ENCODE data around the gene BCL11B. TPM values are rescaled to one million over a fixed set of nuclear protein-coding genes. Genes with fewer than 3 reads are reported as not detected.

BCL11B gene
- total and polyA plus RNA-seq, 12 donors: 0.03 to 1.9 (median 0.11) TPM; not detected in 2

DNA sequence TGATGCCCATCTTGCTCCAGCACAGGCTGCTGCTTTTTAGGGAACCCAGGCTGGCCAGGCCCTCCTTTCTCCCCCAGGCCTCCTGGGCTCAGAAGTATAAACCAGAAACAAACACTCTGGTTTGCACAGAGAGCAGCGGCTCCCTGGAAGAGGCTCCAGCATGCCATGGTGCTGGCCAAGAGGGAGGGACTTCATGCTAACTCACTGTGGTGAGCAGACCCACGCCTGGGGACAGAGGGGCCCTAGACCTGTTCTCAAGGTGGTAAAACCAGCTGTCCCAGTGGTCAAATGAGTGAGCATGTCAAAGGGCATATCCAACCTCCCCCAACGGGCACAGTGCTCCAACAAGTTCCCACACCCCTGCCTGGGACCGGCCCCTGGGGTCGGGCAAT lies 15.5 kb downstream of the BCL11B start:
- H3K4me1 ChIP-seq: no peaks in the 10 kb centered on the region
- no peak overlapping the region for H3K4me3 ChIP-seq
- DNase-seq: no peak
- WGBS, 2 donors: 80 to 85% methylated on average over 5 of the region's 5 CpGs
- H3K9me3 ChIP-seq: no peaks in the 10 kb centered on the region
- intact Hi-C loops (cut with DNase I): no loop called here
- peak overlapping the region in 1 of 10 donors; percentile 81 for H3K27ac ChIP-seq
- H3K27me3 ChIP-seq: peaks cover 0 to 99% (median 75%) of the 10 kb centered on the region in 7 donors
- H3K36me3 ChIP-seq: no peaks in the 10 kb centered on the region
- ATAC-seq: no peak
- TF ChIP-seq CTCF (IDR thresholded peaks at IDR 0.05): no peak

DNA sequence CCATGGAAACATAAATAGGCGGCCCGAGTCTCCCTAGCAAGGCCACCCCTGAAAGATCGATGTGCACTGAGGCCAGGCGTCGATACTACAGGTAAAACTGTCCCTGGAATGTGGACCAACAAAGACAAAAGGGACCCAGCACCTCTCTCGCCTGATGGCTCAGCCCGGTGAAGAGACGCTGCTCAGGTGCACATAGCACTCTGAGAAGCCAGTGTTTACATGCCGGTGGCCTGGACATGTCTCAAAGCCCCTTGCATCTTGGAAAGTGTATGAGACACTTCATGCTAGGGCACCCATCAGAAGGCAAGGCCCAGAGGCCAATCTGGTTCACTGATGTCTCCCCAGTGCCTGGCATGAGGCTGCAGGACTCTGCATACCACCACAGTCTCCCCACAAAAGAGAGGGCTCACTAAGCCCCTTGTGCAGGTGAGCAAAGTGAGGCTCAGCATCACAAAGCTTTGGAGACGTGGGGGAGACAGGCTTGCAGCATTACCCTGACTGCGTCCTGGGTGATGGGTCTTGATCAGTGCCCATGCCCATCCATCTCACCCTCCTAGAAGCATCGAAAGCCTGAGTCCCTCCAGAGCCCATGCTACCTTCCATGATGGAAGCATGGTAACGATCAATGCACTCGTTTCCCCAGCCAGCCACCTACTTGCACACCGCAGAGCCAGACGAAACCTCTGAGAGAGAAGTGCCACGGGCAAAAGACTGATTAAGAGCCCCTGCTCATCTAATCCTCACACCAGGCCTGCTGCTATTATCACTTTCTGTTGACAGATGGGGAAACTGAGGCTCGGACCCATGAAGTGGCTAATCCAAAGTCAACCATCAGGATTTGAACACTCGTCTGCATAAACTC lies 16.1 kb downstream of the BCL11B start:
- Histone ChIP-seq H3K27me3 (peaks cover 0 to 99% (median 75%) of the 10 kb centered on the region in 7 donors), H3K9me3 (no peaks in the 10 kb centered on the region), H3K27ac (peak overlapping the region in 1 of 10 donors; percentile 81), H3K36me3 (no peaks in the 10 kb centered on the region), H3K4me3 (no peak overlapping the region), H3K4me1 (no peaks in the 10 kb centered on the region)
- ATAC-seq: no peak
- TF ChIP-seq CTCF (IDR thresholded peaks at IDR 0.05): no peak
- no peak for DNase-seq
- intact Hi-C loops (cut with DNase I): no loop called here
- 83 to 85% methylated on average over 19 of the region's 19 CpGs for WGBS, 2 donors

- Histone ChIP-seq H3K4me1 (no peaks in the 10 kb centered on the region), H3K27ac (peak overlapping the region in 1 of 10 donors; percentile 55), H3K4me3 (no peak overlapping the region), H3K9me3 (no peaks in the 10 kb centered on the region), H3K27me3 (peaks cover 0 to 98% (median 73%) of the 10 kb centered on the region in 7 donors), H3K36me3 (no peaks in the 10 kb centered on the region)
- intact Hi-C loops (cut with DNase I): no loop called here
- ATAC-seq (no peak), DNase-seq (no peak)
- no peak for TF ChIP-seq CTCF (IDR thresholded peaks at IDR 0.05)
- WGBS, 2 donors: 69 to 74% methylated on average over 16 of the region's 16 CpGs
These were observed 17.5 kb downstream of the BCL11B start for GRCh38 chr14:99254328-99255009.

DNA sequence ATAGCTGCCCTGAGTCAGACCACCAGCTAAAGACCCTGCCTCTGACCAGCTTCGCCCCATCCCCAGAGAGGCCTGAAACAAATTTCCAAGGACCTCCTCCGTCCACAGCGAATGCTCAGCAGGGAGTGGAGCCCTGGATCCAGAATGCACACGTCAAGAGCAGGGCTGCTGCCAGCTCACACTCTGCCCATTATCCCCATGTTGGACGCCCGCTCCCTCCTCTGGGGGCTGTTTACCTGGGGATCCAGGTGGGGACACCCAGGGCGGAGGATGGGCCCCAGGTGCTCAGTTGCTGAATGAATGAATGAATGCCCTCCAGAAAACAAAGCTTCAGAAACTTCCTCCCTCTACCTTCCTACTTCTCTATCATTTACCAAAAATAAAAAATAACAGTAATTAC lies 18.1 kb downstream of the BCL11B start:
- no peaks in the 10 kb centered on the region for H3K36me3 ChIP-seq
- WGBS, 2 donors: 79% methylated on average over 7 of the region's 7 CpGs
- no peak overlapping the region for H3K4me3 ChIP-seq
- intact Hi-C loops (cut with DNase I): no loop called here
- no peak for DNase-seq
- H3K27me3 ChIP-seq: peaks cover 0 to 99% (median 73%) of the 10 kb centered on the region in 7 donors
- H3K9me3 ChIP-seq: no peaks in the 10 kb centered on the region
- TF ChIP-seq CTCF (IDR thresholded peaks at IDR 0.05): no peak
- H3K27ac ChIP-seq: peak overlapping the region in 1 of 10 donors; percentile 55
- no peak for ATAC-seq
- H3K4me1 ChIP-seq: no peaks in the 10 kb centered on the region

Measured in heart right ventricle (tissue), 16 donors.